GM12891 (cell line): ENCODE measurements around the gene SAMD4B.

Experiments
- DNase-seq: peaks from one replicate; pipeline ENCODE4 v3.0.0; 2011; ENCODE audit warnings: low spot score; ENCODE audit not compliant: insufficient read length
- FAIRE-seq: peaks from 2 replicates; lab custom pipeline; 2011; peaks lifted over from hg19 to GRCh38; lab: Jason Lieb, UNC
- PAX5 ChIP-seq: IDR thresholded peaks from 2 replicates; pipeline ENCODE4 v1.6.1; 2011; ENCODE audit warnings: low read length, moderate library complexity, mild to moderate bottlenecking; ENCODE audit not compliant: insufficient read depth, severe bottlenecking
- POLR2A ChIP-seq: IDR thresholded peaks from 2 replicates; pipeline ENCODE4 v1.6.1; 2011; ENCODE audit warnings: low read depth, low read length, control low read depth
- POLR2AphosphoS5 ChIP-seq: IDR thresholded peaks from 2 replicates; pipeline ENCODE4 v1.6.1; 2011; ENCODE audit warnings: low read depth, low read length, control low read depth
- POU2F2 ChIP-seq: IDR thresholded peaks from 2 replicates; pipeline ENCODE4 v1.6.1; 2011; ENCODE audit warnings: low read depth, mild to moderate bottlenecking, control low read depth, low read length, moderate library complexity
- SPI1 ChIP-seq: IDR thresholded peaks from 2 replicates; pipeline ENCODE4 v1.6.1; 2011; ENCODE audit warnings: low read depth, low read length, control low read depth
- TAF1 ChIP-seq: IDR thresholded peaks from 2 replicates; pipeline ENCODE4 v1.6.1; 2011; ENCODE audit warnings: low read depth, low read length, control low read depth

SAMD4B gene

DNA sequence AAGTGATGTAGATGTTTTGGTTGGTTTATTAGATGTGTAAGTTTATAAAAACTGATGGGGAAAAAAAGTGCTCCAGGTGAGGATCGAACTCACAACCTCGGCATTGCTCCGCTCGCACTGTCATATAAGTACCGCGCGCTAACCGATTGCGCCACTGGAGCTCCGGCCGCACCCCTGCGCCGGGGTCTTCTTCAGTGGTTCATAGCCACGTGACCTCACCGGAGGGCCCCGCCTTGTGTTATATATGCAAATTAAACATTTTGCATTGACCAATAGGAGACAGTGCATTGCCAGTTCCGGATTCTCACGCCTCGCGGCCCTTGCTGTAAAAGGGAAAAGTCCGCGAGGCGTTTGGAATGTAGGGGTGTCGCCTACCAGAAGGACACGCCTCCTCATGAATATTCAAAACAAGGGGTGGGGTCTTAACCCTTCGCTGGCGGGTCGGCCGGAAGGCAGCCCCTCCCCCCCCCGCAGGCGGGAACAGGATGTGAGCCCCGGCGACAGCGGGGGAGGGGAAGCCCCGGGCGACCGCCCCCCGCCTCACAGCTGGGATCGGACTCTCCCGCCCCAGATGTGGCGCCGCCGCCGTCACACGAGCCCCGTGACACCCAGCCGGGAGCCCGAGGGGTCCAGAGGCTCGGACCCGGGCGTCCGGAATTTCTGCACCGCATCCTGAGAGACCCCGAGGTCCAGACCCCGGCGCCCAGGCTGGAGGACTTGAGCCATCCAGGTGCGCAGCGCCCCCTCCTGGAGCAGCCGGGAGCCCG is 70.1 kb downstream of the SAMD4B start, which contains the start of gene PLEKHG2:
PLEKHG2 (plus strand) TSS at position 570 of the 767 bp plus-strand sequence. CDS start 1,418 bp downstream, outside the sequence.
- TF ChIP-seq TAF1 (peak; percentile 47; the same call in 1 of the 2 replicates), POLR2A (peak; percentile 76; the same call in 1 of the 2 replicates), POLR2AphosphoS5 (peak; percentile 78), SPI1 (peak; percentile 41), POU2F2 (peak; percentile 100), PAX5 (no peak)
- DNase-seq (peak; percentile 96), FAIRE-seq (no peak)

DNA sequence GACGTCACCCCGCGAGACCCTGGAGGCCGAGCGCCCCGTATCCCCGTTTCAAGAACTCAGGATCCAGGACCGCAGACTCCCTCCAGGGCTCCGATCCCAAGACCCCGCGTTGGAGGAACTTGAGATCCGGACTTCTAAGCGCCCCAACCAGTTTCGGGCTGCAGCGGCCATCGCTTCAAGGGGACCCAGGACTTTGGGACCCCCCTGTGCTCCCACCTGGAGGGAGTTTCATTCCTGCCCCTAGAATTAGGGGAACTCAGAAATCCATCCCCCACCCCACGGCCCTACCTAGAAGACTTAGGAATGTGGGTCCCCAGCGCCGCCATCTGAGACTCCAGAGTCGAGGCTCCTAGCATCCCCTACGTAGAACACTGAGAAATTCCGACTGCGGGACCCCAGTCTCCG is 70.6 kb downstream of the SAMD4B start:
- FAIRE-seq (peak; percentile 13), DNase-seq (no peak)
- TF ChIP-seq POU2F2, result no peak
- TF ChIP-seq POLR2AphosphoS5, result no peak
- no peak for TF ChIP-seq SPI1
- no peak for TF ChIP-seq POLR2A
- TF ChIP-seq TAF1, result no peak
- no peak for TF ChIP-seq PAX5

DNA sequence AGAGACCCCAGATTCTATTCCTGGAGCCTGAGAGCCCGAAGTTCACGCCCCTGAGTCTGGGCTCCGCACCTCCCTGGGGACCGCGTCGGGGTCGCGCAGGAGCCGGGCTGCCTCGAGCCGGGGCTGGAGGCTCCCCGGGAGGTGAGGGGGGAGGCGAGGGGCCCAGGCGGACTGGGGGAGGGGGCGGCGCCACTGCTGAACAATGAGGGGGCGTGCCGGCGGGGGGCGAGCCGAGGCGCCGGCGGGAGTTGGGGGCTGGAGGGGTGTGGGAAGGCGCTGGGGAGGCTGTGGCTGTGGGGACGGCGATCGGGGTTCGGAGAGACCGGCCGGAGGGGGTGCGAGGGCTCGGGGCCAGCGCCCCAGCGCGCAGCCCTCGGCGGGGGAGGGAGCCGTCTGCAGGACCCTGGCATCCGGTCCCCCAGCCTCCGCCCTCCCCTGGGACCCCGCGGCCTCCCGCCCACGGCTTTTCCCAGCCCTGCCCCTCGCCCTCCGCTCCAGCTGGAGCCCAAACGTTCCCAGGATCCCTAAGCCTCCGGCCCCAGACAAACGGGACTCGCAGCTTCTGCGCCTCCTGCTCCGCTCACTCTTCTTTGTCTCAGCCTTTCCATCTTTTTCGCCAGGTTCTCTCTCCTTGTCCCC is 71.2 kb downstream of the SAMD4B start:
- no peak for TF ChIP-seq POLR2AphosphoS5
- TF ChIP-seq TAF1, result no peak
- TF ChIP-seq PAX5, result no peak
- TF ChIP-seq SPI1, result no peak
- no peak for TF ChIP-seq POU2F2
- no peak for TF ChIP-seq POLR2A
- FAIRE-seq, result no peak
- peak; percentile 66 for DNase-seq

DNA sequence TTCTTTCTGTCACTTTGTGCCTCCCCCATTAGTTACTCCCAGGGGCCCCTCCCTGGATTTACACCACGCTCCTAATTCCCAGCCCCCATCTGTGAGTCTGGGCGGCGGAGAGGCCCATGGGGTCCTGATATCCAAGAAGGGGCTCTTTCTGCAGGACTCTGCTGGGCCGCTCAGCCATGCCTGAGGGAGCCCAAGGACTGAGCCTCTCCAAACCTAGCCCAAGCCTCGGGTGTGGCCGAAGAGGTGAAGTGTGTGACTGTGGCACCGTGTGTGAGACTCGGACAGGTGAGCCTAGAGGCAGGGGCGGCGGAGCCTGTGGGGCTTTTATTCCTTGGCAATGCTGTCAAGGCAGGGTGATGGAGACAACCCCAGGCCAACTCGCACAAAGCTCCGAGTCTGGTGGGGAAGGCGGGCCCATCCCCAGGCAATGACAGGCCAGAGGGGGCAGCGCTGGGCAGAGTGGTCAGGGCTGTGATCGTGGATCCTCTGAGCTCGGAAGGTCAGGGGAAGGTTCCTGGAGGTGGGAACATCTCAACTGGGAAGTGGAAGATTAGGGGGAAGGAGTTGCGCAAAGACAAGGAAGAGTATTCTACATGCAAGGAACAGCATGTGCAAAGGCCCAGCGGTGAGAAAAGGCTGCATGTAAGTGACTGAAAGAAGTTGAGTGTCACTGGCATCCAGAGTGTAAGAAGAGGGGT is 71.8 kb downstream of the SAMD4B start:
- FAIRE-seq, result peak; percentile 31
- TF ChIP-seq TAF1 (no peak), POLR2AphosphoS5 (no peak), SPI1 (no peak), PAX5 (no peak), POU2F2 (no peak), POLR2A (no peak; the same call in 1 of the 2 replicates)

DNA sequence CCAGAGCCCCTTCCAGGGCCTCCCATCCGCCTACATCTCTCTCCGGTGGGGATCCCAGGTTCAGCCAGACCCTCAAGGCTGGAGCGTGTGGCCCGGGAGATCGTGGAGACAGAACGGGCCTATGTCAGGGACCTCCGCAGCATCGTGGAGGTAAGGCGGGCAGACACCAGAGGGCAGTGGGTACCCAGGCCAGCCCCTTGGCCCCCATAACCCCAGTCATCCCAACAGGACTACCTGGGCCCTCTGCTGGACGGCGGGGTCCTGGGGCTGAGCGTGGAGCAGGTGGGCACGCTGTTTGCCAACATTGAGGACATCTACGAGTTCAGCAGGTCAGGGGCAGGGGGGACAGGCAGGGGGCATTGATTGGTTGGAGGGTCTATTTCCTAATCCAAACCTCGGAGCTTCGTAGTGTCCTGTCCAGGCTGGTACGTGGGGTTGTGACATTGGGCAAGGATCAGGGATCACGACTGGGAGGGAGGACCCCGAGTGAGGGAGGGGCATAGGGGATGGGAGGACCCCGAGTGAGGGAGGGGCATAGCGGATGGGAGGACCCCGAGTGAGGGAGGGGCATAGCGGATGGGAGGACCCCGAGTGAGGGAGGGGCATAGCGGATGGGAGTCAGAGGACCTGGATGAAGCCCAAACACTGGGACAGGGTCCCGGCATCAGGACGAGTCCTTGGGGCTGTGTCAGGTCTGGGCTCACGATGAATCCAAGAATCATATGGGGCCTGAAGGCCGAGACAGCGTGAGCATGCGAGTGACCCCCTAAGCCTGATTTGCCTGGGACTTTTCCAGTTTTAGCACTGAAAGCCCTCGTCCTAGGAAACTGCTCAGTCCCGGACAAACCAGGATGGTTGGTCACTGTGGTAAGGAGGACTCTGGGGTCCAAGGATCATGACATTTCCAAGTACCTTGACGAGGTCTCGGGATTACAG is 73.2 kb downstream of the SAMD4B start:
- no peak for TF ChIP-seq PAX5
- no peak for TF ChIP-seq POLR2A
- no peak for TF ChIP-seq POU2F2
- no peak for TF ChIP-seq SPI1
- TF ChIP-seq POLR2AphosphoS5, result no peak
- TF ChIP-seq TAF1, result no peak
- FAIRE-seq, result no peak
- DNase-seq, result no peak

More for the DNA sequence above, 71.8 kb downstream of the SAMD4B start:
- DNase-seq, result no peak

DNA sequence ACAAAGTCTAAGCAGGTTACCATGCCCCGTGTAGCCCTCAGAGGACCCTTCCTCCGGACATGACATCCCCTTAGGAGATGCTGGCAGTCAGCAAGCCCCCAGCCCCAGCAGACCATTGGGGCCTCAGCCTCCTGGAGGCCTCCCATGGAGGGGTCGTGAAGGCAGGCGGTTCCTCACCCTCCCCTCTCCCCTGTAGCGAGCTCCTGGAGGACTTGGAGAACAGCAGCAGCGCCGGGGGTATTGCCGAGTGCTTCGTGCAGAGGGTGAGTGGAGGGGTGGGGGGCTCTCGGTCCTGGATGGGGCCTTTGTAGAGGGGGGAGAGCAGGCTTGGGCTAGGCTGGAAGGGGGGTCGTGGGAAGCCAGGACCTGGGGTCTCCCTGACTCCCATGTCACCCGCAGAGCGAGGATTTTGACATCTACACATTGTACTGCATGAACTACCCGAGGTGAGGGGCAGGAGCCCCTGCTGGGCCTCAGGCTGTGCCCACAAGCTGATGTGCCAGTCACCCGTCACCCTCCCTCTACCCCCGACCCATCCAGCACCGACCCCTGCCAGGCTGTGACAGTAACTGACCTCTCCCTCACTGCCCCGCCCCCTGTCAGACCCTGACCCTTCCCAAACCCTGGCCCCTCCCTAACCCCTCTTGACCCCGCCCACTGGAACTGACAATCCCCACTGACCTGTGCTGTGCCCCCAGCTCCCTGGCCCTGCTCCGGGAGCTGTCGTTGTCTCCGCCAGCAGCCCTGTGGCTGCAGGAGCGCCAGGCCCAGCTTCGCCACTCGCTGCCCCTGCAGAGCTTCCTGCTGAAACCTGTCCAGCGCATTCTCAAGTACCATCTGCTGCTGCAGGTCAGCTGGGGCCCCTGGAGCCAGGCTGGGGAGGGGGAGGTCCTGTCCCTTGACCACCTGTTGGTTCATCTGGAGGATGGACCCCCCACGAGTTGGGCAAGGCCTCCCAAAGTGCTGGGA is 74.2 kb downstream of the SAMD4B start:
- no peak for DNase-seq
- no peak for FAIRE-seq
- TF ChIP-seq POLR2A, result no peak
- TF ChIP-seq PAX5, result no peak
- no peak for TF ChIP-seq TAF1
- TF ChIP-seq POU2F2, result no peak
- TF ChIP-seq SPI1, result no peak

DNA sequence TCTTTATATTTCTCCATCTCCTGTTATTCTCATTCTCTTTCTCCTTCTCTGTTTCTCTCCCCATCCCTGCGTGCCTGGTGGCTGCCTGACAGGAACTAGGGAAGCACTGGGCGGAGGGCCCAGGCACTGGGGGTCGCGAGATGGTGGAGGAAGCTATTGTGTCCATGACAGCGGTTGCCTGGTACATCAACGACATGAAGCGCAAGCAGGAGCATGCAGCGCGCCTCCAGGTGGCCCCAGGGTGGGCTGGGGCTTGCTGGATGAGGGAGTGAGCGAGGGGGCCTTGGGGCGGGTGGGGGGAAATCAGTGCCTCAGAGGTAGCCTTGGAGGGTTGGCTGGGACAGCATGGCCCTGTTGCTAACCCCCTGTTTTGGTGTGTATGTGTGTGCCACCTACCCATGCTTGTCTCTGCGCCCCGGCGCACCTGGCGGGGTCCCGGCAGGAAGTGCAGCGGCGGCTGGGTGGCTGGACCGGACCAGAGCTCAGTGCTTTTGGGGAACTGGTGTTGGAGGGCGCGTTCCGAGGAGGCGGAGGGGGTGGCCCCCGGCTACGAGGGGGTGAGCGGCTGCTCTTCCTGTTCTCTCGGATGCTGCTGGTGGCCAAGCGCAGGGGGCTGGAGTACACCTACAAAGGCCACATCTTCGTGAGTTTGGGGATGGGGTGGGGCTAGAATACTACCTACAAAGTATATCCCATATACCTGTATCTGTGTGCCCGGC is 75.4 kb downstream of the SAMD4B start:
- FAIRE-seq, result no peak
- DNase-seq, result no peak
- no peak for TF ChIP-seq POLR2AphosphoS5
- no peak for TF ChIP-seq SPI1
- TF ChIP-seq POLR2A, result no peak
- TF ChIP-seq TAF1, result no peak
- no peak for TF ChIP-seq PAX5
- no peak for TF ChIP-seq POU2F2
